ENCODE results near the gene EXOSC10. TPM values are rescaled to one million over a fixed set of nuclear protein-coding genes. Genes with fewer than 3 reads are reported as not detected.

EXOSC10 gene
- total and polyA plus RNA-seq, 2 of the 4 experiments (the other 2 are of a cell fraction), result 64.5 to 66.0 TPM

DNA sequence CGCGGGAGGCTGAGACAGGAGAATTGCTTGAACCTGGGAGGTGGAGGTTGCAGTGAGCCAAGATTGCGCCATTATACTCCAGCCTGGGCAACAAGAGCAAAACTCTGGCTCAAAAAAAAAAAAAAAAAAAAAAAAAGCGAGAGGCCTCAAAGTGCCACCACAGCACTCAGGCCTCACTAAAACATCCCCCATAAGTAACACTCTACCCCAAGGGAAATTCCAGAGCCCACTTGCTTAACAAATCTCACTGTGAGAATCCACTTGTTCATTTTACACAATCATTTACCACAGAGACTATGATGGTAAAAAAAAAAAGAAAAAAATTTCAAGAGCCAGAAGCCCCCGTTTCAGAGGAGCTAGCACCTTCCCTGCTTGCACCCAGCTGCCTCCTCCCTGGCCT is 26.3 kb upstream of the EXOSC10 start:
- Histone ChIP-seq H3K36me3 (ENCODE audit: control insufficient read depth, insufficient read depth, low read length) (peaks cover 68% of the 10 kb centered on the region), H3K56ac (ENCODE audit: extremely low read depth, insufficient read depth, low read length) (no peak overlapping the region), H4K20me1 (ENCODE audit: insufficient read depth, low read length) (no peaks in the 10 kb centered on the region), H2AK9ac (replicated peaks; ENCODE audit: low read depth, low read length, poor library complexity) (no peak overlapping the region), H4K5ac (ENCODE audit: low read depth, low read length) (no peak overlapping the region), H2BK120ac (ENCODE audit: low read depth, low read length) (no peak overlapping the region), H3K9ac (ENCODE audit: low read depth, low read length) (no peak overlapping the region), H3K14ac (replicated peaks; ENCODE audit: low read depth, low read length) (no peak overlapping the region), H2BK20ac (ENCODE audit: low read depth, low read length) (no peak overlapping the region), H3K4me2 (ENCODE audit: low read depth, low read length) (no peak overlapping the region), H2AK5ac (ENCODE audit: low read depth, low read length) (no peak overlapping the region), H3K9me1 (ENCODE audit: insufficient read depth, low read length) (no peaks in the 10 kb centered on the region), H3K23ac (ENCODE audit: low read depth, low read length) (no peak overlapping the region), H3K4me3 (ENCODE audit: insufficient read depth, low read depth, low read length) (no peak overlapping the region), H3K27me3 (ENCODE audit: control insufficient read depth, insufficient read depth, low read length) (no peaks in the 10 kb centered on the region), H4K8ac (ENCODE audit: low read depth in 2 of 2, low read length in 2 of 2) (no peak overlapping the region), H2AFZ (replicated peaks; ENCODE audit: low read length, poor library complexity) (no peak overlapping the region), H2BK5ac (ENCODE audit: low read depth, low read length, poor library complexity, severe bottlenecking) (no peak overlapping the region), H3K27ac (ENCODE audit: insufficient read depth, low read length) (no peak overlapping the region), H3K4me1 (ENCODE audit: control insufficient read depth, insufficient read depth, low read length) (no peaks in the 10 kb centered on the region), H2BK15ac (ENCODE audit: low read depth, low read length) (no peak overlapping the region), H3K9me3 (ENCODE audit: control insufficient read depth, insufficient read depth, low read length) (no peaks in the 10 kb centered on the region), H4K91ac (ENCODE audit: insufficient read depth, low read depth, low read length) (no peak overlapping the region), H3K4ac (ENCODE audit: low read depth, low read length) (no peak overlapping the region), H3K18ac (ENCODE audit: low read depth, low read length) (no peak overlapping the region), H3K79me1 (ENCODE audit: low read depth in 1 of 2, low read length in 2 of 2) (no peaks in the 10 kb centered on the region; a peak in 1 of 4 replicates)
- dilution Hi-C loops (cut with HindIII; ENCODE audit: low sequenced_read_pairs, unreplicated experiment) (no loop called here), in situ Hi-C loops (cut with MboI; ENCODE audit: low sequenced_read_pairs) (no loop called here), intact Hi-C loops (cut with micrococcal nuclease) (no loop called here)
- POLR2A ChIA-PET (ENCODE audit: unreplicated experiment), result no interaction called here
- CTCF ChIA-PET, result no interaction called here
- BruUV-seq (replicated peaks), result no TSS peak
- no peak for DNase-seq
- WGBS, 2 experiments (ENCODE audit: extremely low coverage in 2 of 2, insufficient read length in 1 of 2), result no CpG with 5 or more reads among the region's 5 CpGs
- TF ChIP-seq CHD1 (IDR thresholded peaks at IDR 0.05; ENCODE audit: low read depth, low read length) (no peak), MXI1 (IDR thresholded peaks at IDR 0.05; ENCODE audit: borderline replicate concordance, low read depth, low read length) (no peak), BHLHE40 (IDR thresholded peaks at IDR 0.05; ENCODE audit: low read depth, low read length) (no peak), MAFK (IDR thresholded peaks at IDR 0.05; ENCODE audit: low read depth, low read length) (no peak), POLR2A (IDR thresholded peaks at IDR 0.05; ENCODE audit: low read depth, low read length) (no peak), MAZ (IDR thresholded peaks at IDR 0.05; ENCODE audit: borderline replicate concordance, low read depth, low read length) (no peak)
- no peak for ATAC-seq (ENCODE audit: low read depth)

Data from IMR-90 (cell line).